LoVo (cell line): Measurements from ENCODE around the gene PNPO.
"Not testable (repeated sequence)": the region's sequence is repeated elsewhere in the genome, so short reads cannot be mapped to it uniquely, and the experiment has no call there.

Source experiments
- DNase-seq: peaks from one replicate; pipeline ENCODE4 v3.0.0-alpha.2; 2016; ENCODE audit warnings: low spot score

PNPO gene

DNA sequence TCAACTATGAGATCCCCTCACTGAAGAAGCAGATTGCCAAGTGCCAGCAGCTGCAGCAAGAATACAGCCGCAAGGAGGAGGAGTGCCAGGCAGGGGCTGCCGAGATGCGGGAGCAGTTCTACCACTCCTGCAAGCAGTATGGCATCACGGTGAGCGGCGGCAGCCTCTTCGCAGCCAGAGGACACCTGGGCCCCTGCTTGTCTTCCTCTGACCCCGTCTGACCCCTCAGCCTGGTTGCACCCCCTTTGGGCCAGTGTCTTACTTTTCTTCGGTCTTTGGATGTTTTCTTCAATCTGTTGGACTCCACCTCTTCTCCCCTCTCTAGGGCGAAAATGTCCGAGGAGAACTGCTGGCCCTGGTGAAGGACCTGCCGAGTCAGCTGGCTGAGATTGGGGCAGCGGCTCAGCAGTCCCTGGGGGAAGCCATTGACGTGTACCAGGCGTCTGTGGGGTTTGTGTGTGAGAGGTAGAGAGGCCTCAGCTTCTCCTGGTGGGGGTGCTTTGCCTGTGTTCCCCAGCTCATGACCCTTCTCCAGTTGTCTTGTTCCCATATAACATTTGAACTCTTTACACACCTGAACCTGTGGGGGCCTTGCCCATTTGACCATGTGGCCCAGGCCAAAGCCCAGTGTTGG lies 33.9 kb downstream of the PNPO start:
- DNase-seq: no peak

DNA sequence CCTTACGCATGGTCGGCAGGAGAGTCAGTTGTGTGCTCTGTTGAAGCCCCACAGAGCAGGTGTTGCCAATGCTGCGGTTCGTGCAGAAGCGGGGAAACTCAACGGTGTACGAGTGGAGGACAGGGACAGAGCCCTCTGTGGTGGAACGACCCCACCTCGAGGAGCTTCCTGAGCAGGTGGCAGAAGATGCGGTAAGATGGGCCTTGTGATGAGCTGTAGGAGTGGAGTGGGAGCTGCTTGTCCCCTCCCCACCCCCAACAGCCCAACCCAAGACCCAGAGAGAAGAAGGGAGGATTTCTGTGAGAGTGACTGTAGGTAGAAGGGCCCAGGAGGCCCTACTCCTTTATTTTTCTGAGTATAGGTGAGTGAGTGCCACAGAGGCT lies 34.4 kb downstream of the PNPO start:
- DNase-seq: no peak

DNA sequence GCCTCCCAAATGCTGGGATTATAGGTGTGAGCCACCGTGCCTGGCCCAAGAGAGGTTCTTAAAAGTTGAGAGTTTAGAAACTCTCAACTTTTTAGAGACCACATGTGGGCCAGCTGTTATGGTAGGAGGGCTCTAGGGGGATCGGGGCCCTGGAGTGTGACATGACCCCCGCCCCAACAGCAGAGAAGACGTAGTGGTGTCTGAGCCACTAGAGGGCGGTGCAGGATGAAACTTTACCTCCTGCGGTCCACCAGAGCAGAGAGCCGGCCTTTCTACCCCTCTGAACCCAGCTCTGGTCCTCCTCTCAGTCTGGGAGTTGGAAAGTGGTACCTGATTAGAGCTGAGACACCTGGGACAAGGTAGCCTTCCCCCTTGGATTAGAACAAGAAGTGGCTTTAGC lies 37.0 kb downstream of the PNPO start:
- DNase-seq: peak; percentile 25

DNA sequence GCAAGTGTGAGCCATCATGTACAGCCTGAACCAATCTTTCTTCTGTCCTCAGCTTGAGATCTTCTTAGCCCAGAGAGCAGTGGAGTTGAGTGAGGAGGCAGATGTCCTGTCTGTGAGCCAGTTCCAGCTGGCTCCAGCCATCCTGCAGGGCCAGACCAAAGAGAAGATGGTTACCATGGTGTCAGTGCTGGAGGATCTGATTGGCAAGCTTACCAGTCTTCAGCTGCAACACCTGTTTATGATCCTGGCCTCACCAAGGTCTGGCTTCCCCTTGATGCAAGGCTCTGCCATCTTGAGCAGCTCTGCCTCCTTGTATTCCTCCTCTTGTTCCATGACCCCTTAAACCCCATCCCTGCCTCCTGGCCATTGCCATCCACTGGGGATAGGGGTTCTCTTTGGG lies 39.2 kb downstream of the PNPO start:
- DNase-seq: no peak

DNA sequence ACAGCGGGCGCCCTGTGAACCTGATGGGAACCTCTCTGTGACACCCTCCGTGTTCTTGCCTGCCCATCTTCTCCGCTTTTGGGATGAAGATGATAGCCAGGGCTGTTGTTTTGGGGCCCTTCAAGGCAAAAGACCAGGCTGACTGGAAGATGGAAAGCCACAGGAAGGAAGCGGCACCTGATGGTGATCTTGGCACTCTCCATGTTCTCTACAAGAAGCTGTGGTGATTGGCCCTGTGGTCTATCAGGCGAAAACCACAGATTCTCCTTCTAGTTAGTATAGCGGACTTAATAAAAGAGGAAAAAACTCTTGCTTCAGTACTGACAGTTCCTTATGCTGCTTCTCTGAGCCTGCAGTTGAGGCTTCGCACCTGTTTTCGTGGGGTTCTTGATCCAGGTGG lies 40.1 kb downstream of the PNPO start:
- no peak for DNase-seq

DNA sequence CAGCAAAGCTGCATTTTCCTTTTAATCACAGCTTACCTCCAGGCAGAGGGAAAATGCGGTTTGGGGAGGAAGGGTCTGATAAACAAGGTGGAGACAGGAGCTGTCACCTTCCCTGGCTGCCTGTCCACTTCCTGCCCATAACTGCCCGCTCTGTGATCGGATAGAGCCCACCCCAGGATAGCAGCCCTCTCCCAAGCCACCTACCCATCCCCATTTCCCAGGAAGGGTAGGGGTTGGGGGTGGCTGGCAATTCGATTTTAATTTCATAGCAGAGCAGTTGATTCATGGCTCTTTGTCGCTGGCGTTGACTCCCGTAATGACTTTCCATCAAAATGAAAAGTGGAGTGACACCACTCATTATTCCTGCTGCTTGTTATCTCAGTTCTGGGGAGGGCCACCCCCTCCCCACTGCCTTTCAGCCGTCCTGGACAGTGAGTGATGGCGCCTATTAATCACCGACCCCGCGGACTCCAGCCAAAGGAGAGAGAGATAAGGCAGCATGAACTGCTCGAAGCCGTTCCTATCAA lies 40.8 kb downstream of the PNPO start:
- DNase-seq: no peak

DNA sequence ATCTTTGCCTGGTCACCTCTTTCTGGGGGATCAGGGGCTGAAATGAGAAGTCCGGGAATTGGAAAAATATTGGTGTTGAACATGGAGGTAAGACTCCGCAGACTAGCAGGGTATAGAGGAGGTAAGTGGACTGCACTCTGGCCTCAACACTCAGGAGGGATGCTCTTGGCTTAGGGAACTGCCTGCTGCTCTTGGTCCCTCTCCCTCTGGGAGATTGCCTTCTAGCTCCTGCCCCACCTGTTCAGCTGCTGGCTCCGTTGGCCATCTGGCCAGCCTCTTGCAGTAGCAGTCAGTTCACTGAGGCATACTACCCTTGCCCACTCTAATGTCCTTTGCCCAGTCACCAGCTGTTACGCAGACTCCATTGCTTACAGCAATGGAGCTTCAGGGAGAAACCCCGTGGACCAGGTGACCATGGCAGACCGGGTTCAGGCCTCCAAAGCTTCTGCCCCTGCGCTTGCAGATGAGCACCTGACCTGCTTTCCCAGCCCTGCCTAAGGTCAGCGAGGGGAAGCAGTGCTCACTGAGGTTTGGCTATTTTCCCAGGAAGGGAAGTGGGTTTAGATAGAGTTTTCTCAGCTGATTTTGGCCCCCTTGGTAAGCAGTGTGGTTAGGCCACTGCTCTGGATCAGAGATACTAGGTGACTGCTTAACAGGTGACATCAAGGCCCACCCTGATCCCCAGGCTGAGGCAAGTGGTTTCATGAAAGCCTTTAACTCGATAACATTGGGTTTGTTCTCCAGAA lies 41.4 kb downstream of the PNPO start:
- DNase-seq: no peak

DNA sequence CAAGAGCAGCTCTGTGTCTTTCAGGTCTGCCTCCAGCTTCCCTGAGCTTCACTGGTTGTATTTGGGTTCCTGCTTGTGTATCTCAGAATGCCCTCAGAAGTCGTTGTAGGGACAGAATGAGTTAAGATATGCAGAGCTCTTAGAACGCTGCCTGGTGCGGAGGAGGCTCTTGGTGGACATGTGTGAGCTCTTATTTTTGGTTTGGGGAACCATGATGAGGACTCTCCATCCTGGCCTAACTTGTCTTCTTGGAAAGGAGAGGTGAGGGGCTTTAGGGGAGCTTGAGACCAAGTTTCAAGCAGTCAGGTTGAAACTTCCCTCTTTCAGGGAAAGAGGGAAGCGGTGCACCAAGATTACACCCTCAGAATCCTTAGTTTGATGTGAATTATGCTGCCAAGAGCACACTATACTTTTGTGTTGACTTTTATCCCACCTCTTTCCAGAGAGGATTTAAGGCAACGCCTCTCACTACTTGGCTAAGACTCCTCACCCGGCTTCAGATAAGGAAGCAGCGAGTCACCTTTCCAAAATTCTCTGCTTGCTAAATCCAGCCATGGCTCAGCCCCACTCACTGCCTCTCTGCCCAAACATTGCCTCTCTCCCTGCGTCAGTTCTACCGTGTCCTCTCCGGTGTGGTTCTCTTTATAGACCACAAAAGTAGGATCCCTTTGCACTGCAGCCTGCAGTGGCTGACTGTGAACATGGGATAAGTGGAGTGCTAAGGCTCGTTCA lies 42.3 kb downstream of the PNPO start:
- no peak for DNase-seq

DNA sequence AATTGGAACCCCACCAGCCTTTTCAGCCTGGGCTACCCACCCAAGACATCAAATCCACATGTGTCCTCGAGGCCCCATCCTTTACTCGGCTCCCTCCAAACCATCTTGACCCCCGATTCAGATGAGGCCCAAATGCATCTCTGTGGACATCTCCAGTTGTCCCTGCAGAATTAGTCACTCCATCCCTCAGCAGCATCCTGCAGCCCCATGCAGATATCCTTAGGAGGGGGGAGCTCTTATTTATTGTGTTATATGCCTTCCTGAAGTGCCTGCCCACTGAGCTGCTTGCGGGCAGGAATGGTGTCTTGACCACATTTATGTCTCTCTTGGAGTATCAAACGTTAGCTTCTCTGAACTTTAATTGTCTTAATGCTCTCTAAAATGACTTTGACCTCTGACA lies 45.1 kb downstream of the PNPO start:
- no peak for DNase-seq

DNA sequence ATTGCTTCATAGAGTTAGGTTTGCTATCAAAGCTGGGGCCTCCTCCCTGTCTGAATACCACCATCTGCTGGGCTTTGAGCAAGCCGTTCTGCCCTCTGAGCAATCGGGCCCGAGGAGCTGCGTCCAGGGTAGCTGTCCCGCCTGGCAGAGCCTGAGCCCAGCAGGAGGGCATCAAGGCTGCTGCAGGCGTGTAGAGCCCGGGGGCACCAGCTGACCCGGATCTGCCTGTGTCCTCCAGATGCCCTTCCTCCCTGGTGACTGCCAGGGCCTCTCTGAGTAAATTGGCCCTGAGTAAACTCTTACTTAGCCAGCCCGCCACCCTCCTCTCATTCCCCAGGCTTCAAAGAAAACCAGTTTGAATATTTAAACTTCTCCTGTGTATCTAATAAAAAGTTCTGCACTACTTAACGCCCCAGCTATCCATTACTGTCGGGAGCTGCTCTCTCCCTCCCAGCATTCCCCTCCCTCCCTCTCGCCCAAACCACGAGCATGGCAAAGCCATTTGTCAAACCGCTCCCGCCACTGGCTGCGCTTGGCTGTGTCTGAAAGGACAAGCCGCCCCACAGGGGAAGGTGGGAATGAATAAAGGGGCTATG lies 46.0 kb downstream of the PNPO start:
- no peak for DNase-seq

DNA sequence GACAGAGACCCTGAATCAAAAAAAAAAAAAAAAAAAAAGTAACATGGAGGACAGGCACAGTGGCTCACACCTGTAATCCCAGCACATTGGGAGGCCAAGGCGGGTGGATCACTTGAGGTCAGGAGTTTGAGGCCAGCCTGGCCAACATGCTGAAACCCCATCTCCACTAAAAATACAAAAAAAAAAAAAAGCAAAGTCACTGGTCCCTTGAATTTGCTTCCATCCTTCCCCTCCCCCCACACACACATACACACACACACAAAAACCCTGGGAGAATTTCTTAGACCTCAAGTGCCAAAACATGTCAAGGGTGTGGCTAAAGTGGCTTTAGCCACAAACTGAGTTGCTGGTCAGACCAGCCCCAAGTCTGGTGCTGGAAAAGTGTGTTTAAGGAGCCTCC lies 47.1 kb downstream of the PNPO start:
- not testable (repeated sequence) for DNase-seq

DNA sequence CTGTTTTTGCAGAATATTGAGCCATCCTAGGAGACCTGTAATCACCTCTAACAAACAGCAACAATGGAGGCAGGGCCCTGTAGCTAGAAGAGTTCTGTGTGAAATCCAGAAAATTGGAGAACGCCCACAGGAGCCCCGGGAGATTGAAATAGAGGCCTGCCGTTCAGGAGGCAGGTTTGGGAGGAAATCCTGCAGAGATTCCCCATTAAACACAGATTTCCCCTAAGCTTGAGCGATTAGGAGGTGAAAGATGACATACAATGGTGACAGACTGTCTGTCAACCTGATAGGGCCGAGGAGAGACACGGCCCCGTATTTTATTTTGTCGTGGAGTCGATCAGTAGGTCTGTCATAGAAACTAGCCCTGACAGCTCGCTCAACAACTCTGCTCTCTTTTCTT lies 47.8 kb downstream of the PNPO start:
- DNase-seq: no peak

DNA sequence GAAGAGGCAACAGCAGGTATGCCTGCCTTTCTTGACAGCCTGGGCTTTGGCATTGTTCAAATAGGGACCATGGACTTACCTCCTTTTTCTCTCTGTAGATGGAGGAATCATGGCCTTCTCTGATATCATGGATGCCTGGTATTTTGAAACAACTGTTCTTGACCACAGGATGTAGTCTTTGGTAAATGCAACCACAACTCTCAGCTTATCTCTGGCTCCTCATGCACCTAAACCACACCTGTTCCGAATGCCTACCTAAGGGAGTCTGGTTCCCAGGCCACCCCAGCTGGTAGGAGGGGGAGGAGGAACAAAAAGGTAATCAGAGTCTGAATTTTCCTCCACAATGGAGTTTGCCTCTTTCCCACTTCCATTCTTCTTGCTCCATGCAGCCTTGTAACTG lies 48.3 kb downstream of the PNPO start:
- DNase-seq: no peak

DNA sequence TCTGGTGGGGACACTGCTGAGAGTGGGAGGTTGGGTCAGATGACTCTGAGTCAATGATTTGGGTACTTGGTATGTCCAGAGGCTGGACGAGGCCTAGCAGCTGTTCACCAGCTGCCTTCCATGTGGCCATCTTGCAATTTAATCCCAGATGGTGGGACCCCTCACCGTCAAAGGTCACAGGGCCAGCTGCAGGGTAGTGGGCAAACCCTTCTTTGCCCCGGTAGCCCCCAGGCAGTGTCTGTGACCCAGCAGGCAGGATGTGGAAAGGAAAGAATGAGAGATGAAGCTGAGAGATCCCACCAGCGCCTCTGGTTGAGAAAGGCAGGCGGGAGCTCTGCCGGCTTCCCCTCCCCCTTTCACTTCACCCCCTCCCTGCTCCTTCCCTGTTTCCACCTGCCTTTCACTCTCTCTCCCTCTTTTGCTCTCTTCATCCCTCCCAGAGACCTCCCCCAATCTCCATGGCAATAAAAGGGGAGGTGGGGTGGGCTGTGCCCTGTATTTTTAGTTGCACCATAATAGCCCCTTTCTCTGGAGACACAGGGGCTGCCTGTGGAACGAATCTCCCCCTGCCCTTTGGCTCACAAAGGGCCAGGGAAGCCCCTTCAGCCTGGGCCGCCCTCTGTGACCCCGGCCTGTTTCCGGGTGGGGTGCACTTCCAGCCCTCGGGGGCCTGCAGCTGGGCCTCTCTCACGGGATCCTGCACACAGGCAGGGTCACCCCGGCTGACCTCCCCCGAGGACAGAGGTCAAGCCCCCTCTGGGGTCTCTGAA lies 49.8 kb downstream of the PNPO start:
- no peak for DNase-seq

DNA sequence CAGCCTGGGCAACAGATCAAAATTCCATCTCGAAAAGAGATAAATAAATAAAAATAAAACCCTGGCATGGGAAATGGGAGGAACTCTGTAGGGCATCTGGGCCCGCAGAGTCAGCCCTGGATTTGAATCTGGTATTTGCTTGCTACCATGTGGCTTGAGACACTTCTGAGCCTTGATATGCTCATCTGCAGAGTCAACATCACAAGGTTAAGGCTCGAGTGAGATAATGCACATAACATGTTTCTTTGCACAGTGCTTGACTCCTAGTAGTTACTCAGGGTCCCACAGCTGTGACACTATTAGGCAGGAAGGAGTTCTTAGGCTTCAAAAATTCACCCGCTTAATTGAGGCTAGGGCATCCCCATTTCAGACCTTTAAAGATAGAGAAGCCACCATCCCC lies 50.8 kb downstream of the PNPO start:
- DNase-seq: no peak

DNA sequence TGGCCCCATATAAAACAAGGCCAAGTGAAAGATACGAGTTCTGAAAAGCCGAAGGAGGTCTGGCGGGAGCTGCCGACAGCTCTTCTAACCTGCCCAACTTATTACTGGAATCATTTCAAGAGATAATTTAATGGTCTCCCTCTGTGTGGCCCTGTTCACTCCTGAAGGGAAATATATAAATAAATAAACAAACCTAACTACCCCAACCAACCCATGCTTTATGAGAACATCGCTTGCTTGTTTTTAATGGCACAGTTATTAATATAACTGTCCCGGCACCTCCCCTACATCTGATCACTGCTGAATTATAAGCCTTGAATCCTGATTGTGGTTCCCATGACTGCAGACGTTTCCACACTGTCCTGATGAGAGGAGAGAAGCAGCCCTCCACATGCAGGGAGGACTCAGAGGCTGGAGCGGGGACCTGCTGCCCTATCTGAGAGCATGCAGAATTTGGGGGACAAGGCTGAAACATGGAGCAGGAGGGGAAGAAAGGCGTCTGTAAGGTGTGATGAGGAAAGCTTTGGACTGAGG lies 51.7 kb downstream of the PNPO start:
- no peak for DNase-seq

DNA sequence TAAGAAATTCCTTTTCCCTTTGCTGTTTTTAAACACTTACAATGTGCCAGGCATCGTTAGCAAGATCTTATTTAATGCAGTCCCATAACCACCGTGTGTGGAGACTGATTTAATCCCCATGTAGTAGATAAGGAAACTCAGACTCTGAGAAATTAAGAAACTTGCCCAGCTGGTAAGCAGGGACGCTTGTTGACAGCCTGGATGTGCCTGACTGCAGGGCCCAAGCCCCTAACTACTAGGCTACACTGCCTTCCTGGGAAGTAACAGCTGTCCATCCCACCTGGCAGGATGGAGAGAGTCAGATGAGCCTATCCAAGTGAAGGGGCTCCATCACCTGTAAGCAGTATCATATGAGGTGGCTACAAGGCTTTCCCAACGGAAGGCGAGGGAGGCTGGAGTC lies 52.6 kb downstream of the PNPO start:
- no peak for DNase-seq

DNA sequence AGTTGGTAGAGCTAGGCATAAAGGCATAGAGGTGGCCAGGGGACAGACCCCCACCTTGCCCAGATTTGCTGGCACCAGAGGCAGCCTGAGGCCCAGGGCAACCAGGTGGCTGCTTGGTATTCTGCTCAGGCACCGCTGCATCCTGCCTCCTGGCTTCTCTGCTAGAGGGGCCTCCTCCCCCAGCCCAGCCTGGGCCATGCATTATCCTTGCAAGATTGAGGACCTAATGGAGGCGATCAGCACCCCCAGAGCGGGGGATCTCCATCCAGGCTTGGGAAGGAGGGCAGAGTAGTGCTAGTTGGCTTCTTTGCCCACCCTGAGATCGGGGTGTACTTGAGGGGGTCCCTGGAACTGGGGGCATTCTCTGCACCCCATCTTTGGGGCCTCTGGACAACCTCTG lies 53.4 kb downstream of the PNPO start:
- DNase-seq: no peak

DNA sequence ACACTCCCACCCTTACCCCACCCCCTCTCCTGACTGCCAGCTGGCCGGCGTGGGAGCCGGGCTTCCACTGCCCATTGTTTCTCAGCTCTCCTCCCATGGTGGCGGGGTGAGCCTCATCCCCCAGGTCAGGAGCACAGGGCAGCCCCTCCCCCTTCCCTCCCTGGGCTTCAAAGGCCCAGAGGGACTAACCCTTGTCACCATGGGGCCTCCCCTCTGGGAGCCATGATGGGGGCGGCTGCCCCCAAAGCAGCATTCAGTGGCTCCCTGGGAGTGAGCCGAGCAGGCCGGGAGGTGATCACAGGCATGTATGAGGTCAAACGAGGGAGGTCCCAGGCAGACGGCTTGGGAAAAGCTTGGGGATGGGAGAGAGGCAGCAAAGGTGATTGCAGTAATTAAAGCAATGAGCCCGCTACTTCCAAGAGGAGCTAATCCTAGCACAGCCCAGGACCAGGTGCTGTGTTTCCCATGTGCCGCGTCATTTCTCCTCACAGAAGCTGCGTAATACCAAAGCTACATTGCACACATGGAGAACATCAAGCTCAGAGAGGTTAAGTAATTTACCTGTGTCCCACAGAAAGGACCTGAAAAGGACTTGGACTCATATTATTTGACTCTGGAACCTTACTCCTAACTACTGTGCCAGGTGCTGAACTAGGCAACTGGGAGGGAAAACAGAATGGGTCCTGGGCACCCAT lies 54.0 kb downstream of the PNPO start:
- DNase-seq: no peak

DNA sequence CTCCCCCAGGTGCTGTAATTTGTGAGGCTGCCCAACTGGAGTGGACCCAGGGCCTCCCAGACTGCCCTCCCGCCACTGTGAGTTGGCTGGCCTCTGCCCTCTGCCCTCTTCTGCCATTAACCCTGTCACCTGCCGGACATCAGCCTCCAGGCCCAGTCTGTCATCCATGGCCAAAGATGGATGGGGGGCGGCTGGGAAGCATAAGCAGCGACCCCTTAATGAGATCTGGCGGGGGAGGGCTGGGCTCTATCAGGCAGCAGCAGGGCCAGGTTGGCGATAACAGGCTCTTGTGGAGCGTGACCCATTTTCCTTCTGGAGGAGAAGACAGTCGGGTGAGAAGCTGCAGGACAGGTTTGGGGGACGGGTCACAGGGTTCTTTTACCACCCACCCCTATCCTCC lies 54.8 kb downstream of the PNPO start:
- DNase-seq: no peak

DNA sequence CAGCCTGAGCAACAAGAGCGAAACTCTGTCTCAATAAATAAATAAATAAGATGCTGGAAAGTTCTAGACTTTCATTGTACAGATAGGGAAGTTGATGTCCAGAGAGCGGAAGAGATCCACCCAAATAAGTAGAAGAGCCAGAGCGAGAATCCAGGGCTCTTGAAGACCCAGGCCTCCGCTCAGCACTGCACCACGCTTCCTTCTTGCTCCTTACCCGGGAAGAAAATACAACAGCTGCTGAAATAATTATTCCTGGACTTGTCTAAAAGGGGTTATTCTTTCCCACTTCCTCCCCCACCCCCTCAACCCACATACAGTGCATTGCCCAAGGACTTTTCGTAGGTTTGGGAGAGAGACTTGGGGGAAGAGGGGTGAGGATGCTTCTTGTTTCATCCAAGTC lies 56.2 kb downstream of the PNPO start:
- DNase-seq: no peak
